Bone marrow (tissue), 2 donors: Measurements from ENCODE around the gene SDCBP2.
A peak's percentile ranks its signal among the peaks of the same experiment; 100 is the strongest.

Source experiments
- DNase-seq, 2 donors: peaks; one replicate each; lab custom pipeline; 2025; lab: John Stamatoyannopoulos, UW

The SDCBP2 gene, protein sequence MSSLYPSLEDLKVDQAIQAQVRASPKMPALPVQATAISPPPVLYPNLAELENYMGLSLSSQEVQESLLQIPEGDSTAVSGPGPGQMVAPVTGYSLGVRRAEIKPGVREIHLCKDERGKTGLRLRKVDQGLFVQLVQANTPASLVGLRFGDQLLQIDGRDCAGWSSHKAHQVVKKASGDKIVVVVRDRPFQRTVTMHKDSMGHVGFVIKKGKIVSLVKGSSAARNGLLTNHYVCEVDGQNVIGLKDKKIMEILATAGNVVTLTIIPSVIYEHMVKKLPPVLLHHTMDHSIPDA

DNA sequence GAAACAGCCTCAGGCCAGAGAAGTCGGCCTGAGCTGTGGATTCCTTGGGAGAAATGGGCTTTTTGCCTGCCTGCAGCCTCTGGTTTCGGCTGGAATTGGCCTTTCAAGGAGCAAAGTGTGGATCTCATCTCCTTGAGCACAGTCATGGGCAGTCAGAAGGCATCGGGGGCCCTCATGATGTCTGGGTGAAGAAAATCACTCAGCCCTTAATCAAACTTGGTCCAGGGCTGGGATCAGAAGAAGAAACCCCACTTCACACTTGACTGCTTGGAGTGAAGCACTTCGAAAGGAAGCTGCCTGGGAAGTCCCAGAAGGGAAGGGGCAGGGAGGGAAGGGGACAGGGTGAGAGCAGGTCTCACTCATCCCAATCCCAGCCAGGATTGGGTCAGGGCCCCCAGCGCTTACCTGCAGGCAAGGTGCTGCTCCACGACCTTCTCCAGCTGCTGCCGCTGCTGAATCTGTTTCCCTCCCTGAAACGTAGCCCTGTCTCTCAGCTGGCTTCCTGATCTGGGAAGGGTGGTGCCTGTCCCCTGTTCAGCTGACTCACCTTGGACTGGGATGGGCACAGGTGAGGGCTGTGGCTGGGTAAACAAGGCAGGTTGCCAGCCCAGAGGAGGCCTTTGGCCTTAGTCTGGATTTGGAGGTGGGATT lies at the start of gene SDCBP2:
TSS of gene SDCBP2 (minus strand) at position 460 of the 651 bp plus-strand sequence. CDS start 8,723 bp downstream, outside the sequence.
- DNase-seq: no peak

DNA sequence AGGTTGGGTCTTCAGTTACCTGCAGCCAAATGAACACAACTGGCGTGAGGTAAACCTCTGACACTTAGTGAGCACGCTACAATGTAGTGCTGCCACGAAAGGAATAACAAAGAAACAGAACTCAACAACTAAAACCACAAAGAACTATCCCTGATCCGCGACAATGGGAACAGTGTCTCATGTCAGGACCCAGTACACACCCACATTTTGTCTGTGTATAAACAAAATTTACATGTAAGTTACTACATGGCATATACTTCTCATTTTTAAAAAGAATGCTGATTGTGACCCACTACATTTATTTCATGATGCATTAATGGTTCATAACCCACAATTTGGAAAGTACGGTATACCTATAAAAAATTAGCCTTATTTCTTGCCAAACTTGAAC lies 49.8 kb upstream of the SDCBP2 start:
- DNase-seq: no peak

DNA sequence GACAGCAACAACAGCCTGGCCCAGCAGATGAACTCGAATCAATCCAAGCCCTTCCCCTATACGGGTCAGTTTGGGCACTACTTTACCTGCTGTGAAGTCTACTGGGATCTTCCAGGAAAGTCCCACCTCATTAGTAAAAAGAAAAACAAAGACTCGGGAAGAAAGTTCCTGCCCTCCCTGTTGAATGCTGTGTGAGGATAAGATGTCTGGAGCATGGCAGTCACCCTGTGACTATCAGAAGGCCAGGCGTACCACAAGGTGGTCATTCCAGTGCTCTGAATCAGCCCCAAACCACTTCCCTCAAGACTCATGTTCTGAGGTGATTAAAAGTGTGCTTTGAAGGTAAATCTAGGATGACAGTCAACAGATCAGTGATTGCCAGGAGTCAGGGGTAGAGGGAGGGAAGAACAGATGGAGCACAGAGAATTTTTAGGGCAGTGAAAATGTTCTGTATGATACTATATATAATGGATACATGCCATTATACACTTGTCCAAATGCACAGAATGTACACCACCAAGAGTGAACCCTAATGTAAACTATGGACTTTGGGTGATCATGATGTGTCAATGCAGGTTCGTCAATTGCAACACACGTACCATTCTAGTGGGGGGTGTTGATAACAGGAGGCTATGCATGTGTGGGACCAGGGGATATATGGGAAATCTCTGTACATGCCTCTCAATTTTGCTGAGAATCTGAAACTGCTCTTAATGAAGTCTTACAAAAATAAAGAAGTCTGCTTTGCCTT lies 49.2 kb upstream of the SDCBP2 start:
- no peak for DNase-seq

DNA sequence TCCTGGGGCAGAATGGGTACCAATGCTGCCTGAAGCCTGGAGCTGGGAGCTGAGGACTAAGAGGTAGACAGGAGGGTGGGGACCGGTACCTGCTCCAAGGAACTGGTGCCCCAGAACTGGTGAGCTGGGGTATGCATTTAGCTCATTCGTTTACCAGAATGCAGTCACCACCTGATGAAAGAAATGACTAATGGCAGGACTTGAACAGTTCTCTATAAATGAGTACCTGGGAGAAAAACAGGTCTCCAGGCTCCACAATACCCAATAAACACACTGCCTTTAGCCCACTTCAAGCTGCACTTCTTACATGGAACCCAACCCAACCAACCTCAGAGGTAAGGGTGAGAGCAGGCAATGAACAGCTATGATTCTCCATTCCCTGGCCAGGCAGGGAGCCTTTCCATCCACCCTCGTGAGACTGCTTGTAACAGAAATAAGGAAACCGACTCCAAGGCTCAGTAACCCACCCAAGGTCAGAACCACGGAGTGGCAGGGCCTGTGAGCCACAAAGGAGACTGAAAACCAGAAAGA lies 48.5 kb upstream of the SDCBP2 start:
- no peak for DNase-seq

DNA sequence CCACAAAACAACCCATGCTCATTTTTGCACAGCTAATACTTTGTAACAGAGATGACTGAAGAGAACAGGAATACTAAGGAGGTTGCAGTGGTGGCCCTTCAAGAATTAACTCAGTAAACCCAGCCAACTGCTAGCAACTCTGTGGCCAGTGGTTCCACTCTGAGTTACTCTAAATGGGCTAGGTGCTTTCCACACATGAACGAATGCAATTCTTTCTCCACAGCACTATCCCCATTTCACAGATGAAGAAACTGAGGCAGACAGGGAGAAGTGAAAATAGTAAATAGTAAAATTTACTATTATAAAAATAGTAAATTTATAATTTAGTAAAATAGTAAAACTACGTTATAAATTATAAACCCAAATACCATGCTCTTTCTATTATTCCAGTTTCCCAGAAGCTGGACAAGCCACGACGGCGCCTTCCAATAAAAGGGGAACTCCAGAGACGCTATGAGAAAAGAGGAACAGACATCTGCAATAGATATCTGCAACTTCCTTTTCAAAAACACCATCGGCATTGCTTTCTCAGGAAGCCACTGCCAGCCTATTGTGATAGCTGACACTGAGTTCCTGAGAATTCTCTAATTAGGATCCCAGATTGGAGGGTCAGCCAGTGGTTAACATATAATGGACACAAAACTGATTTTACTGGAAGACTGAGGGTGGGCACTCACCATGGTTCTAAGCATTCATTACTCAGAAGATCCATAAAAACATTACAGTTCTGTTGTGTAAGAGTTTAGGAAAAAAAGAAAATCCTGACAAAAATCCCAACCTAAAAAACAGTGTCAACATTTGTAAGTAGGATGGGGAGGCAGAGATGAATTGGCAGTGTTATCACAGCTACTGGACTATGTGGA lies 47.7 kb upstream of the SDCBP2 start:
- DNase-seq: peak in 1 of 2 donors; percentile 73

DNA sequence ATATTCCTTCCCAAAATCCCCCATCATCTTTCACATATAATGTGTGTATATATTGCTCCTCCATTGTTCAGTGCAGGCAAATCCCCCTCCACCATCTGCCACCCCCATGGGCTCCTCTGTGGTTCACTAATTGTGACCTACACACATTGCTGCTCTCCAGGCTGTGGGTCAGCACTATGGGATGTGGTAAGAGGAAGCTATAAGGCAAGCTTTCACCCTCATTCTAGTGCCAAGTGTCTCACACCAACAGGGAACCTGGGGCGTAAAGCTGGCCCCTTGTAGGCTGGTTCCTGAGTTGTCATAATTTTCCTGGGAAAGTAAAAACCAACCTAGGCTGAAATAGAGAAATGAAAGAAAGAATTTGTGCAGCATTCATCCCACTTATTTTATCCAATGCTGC lies 47.1 kb upstream of the SDCBP2 start:
- no peak for DNase-seq

DNA sequence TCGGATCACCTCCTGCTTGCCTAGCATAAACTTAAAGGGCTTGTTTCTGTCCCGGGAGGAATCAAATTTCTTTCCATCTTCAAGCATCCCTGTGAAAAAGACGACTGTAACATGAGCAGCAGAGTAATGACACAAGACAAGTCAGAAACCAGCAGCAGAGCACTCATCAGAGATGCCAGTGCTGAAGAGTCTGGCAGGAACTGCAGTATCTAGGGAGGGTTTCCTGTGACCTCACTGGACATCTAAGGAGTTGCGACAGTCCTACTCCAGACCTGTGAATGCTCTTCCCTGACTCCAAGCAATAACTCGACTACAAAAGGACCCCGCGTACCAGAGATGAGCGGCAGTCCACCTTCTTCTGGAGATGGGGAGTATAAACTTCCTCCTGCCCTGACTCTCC lies 46.6 kb upstream of the SDCBP2 start:
- DNase-seq: no peak

DNA sequence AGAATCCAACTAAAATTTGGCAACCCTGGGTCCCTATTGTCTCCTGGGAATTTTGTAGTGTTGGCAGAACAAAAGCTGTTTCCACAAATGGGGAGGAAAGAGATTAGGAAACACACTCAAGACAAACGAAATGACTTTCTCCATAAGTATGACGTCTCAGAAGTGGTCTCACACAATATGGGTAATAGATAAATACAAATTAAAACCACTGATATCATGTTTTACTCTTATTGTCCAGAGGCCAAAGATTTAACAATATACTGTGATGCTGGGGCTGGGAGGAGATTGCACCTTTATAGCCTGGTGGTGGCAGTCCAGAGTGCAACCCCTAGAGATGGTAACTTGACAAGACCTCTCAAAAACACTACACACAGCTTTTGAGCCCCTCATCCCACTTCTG lies 45.3 kb upstream of the SDCBP2 start:
- DNase-seq: no peak

DNA sequence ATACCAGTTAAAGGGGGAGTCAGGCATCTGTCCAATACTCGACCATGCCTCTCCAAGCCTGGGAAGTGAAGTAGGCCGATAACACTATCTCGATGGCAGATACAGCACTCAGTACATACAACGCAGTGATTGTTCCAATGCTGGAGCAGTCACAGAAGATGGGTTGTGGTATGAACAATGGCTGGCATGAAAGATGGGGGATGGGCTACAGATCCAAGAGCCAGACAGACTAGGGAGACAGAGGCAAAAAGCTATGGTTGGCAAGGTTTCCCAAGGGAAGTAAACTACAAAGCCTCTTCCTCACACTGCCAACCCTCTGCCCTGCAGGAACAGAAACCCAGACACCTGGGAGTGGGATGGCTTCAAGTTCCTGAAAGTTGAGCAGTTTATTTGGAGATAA lies 44.7 kb upstream of the SDCBP2 start:
- no peak for DNase-seq

DNA sequence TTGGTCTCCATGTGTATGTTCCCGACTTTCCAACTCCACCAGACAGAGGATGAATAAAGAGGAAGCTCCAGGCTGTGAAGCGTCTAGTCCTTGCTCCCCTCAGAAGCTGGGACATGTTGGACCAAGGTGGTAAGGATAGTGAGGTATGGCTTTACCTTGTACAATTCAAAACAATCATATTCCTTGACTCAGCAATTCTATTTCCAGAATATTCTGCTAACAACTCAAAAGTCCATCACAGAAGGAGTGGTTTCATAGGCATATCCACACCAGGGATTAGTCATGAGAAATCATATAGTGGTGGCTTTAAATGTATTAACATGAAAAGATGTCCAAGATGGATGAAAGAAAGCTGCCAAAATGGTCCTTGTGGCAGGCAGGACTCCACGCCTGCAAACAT lies 44.1 kb upstream of the SDCBP2 start:
- DNase-seq: no peak

DNA sequence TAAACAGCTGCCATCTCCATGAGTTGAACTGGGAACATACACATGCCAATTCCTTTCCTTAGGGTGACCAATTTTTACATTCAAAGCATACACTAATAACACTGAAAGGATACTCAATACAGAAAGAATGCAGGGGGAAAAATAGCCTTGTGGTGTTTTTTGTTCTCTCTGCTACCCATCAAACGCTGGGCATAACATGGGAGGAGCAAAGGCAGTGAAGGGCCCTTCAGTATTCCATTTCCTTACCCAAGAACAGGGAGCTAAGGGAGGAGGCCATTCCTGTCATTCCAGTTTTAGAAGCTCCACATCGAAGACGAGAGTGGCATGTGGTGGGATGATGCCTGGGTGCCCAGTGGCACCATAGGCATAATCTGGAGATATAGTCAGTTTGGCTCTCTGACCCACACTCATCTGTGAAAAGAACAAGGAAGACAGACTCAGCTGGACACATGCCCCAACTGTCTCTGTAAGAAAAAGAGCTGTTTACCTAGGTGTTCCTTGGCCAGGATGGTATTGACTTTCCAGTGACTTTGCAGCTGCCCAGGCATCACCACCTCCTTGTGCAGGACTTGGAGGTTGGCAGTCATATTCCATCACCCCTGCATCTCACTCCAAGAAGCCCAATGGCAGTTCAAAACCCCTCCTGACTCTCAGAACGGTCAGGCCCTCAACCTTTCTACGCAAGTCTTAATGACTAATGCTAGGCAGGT lies 43.0 kb upstream of the SDCBP2 start:
- DNase-seq: no peak

DNA sequence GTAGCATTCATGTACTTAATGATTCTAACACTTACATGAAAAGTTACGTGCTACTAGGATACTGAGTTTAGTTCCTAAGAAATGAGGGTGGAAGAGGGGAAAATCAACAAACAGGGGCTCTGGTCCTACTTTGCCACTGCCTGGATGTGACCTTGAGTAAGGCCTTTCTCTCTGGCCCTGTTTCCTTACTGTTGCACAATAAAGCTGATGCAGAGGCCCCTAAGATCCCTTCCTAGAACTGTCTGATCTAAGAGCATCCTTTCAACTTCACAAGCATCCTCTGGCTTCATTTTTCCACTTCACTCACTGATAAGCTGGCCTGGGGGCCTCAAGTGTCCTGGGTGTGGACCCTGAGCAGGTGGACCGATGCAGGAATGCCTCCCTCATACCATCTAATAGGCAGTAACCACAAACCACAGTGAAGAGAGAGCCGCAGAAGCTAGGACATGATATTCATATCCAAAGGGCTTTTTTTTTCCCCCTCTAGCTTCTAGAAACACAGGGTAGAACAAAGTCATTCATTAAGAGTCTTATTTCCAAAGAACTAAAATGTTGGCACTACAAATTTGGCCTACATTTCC lies 42.4 kb upstream of the SDCBP2 start:
- no peak for DNase-seq

DNA sequence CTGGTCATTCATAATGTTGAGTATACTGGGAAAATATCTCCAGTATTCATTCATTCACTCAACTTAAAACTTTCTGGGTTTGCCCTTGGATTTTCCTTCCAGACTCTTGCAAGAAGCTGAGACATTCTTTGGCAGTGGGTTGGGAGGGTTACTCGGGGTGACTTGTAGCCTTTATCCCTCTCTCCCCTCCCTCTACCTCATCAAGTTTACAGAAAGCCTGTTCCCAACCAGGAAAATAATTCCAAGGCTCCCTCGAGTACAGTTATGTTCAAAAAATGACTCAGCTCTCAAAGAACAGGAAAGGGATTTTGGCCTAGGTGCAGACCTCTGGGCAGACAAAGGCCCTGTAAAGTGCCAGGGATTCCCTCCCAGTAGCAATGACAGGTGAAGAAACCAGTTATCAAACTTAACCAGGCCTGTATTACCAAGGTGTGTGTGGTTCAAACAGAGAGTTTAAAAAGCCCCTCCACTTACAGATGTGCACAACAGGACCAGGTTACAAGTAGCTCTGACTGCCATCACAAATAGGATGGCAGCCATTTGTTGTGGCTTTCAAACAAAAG lies 41.7 kb upstream of the SDCBP2 start:
- DNase-seq: no peak

DNA sequence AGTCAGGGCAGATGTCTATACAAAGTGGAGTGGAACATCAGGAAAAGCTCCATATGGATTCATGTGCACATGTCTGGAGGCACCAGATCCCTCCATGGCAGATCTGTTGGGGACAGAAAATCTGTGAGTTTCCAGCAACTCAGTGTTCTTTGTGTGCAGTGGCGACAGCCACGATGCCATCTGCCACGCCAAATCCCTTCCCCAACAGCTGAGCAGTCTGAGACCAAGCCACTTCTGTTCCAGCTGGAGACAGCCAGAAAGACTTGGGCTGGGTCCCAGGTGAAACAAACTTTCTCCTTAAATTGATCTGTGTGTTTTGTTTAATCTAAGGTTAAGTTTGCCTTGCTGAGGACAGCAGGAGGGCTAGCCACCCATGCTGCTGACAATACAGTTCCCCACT lies 41.0 kb upstream of the SDCBP2 start:
- DNase-seq: no peak

DNA sequence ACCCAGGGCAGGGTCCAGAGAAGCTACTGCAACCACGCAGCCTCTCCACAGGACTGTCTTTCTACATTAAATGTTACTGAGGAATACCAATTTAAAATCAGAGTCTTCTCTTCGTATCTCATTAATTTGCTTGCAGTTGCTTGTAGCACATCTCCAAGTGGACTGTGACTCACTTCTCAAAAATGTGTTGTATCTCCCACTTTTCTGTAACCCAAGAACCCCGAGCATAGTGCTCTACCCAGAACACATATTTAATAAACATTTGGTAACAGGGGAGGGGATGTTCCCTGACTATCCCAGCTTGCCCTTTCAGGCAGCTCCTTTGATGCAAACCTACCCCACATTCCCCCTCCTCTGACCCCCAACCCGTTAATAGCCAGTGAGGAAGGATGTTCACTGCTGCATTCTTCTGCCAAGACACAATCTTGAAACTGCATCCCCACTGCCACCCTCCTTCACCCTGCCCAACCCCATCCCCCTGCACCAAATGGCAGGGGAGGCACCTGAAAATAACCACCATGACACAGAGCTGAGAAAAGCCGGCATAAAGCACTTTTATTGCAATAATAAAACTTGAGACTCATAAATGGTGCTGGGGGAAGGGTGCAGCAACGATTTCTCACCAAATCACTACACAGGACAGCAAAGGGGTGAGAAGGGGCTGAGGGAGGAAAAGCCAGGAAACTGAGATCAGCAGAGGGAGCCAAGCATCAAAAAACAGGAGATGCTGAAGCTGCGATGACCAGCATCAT lies 39.7 kb upstream of the SDCBP2 start:
- no peak for DNase-seq

DNA sequence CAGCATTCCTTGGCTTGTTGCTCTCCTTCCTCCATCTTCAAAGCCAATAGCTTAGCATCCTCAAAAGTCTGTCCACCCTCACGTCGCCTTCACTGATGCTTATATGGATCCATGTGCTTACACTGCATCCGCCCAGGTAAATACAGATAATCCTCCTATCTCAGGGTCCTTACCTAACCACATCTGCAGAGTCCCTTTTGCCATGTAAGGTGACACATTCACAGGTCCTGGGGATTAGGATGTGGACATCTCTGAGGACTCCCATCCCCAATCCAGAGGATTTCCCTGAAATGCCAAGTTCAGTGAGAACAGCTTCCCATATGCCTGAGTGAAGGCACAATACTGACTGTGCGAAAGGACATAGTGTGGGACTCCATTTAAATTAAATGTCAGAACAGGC lies 38.5 kb upstream of the SDCBP2 start:
- no peak for DNase-seq

DNA sequence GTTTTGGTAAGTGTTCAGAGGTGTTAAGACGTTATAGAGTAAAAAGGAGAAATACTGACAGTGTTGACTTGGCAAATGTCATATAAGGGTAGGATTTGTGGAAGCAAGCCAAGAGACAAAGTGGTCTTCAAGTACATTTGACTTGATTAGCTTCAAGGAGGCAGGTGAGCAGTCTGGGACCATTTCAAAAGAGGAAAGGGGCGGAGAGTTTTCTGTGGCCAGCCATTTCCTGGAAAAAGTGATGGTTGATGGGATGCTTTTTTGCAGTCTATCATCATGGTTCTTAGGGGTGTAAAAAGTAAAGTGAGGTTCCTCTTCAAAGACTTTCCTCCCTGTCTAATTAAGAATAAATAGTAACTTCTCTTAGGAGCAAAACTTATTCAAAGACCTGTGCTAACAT lies 35.2 kb upstream of the SDCBP2 start:
- DNase-seq: no peak

DNA sequence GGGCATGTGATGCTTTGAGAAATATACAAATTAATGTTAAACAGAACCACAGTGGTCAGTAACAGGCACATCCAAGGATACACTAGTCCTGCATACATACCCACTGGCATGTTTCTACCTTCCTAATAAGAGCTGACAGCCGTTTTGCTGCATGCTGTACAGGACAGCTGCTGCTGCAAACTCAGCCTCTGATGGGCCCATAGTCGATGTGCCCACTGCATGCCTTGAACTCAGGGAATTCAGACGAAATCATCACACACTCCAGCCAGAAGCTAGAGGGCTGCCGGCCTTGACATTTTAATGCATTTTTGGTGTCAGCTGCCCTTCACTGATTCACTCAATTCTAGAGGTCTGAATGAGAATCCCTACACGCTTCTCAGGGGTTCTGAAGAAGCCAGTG lies 34.6 kb upstream of the SDCBP2 start:
- no peak for DNase-seq

DNA sequence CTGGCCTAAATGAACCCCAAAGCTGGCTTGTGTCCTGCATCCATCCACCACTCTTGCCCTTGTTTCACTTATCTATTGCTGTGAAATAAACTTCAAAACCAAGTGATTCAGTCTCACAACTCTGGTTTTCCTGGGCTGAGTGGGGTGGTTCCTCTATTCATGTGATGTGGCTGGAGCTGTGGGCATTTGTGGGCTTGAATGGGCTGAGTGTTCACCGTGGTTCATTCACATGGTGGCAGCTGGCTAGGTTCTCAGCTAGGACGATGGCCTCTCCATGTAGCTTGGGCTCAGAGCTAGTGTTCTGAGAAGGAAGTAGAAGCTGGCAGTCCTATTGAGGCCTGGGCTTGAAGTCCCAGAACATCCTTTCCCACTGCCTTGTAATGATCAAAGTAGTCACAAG lies 33.5 kb upstream of the SDCBP2 start:
- DNase-seq: no peak
